HCT116 (cell line): ENCODE data around the gene SORCS2.

ENCODE experiments used
- EZH2 ChIP-seq: fragments of 200-600 bp; sonication (generic); IDR thresholded peaks from 2 replicates; pipeline ENCODE4 v1.6.1; 2017; ENCODE audit warnings: antibody characterized with exemption, mixed run types
- MAX ChIP-seq: IDR thresholded peaks from 2 replicates; pipeline ENCODE4 v1.6.1; 2012

GRCh38 chr4:7559741-7560395 is 367.5 kb downstream of the SORCS2 start:
- TF ChIP-seq EZH2 (no peak), MAX (no peak)
